IMR-90 (cell line): Measurements from ENCODE around the gene TTC7B. TPM values are rescaled to one million over a fixed set of nuclear protein-coding genes. Genes with fewer than 3 reads are reported as not detected.

Experiments used
- ATAC-seq: fragments of 200-7000 bp; cut with Tn5 transposase; 2 replicates; pipeline ENCODE4 v1.9.1; 2020; ENCODE audit warnings: low read depth, mild to moderate bottlenecking, moderate library complexity
- BruUV-seq: library from RNA; stranded (reverse); fragments of 400-500 nt; replicated peaks from 2 replicates; lab custom pipeline; 2021; lab: Mats Ljungman, UMichigan
- CTCF ChIA-PET: fragments of 300-600 bp; formaldehyde crosslinking; extraction: SDS; loops from one replicate; lab custom pipeline; 2021; ENCODE audit warnings: antibody characterized with exemption; lab: Yijun Ruan, JAX
- POLR2A ChIA-PET: fragments of 300-600 bp; sonication (Branson Sonifier 250); formaldehyde crosslinking; loops from one replicate; lab custom pipeline; 2022; ENCODE audit warnings: antibody characterized with exemption; ENCODE audit not compliant: unreplicated experiment; lab: Charles Lee
- DNase-seq: peaks from one replicate; pipeline ENCODE4 v3.0.0; 2013
- H2AFZ ChIP-seq: replicated peaks from 2 replicates; pipeline ENCODE3; 2013; ENCODE audit warnings: low read length, mild to moderate bottlenecking; ENCODE audit not compliant: poor library complexity
- H2AK5ac ChIP-seq: 2 replicates; pipeline ENCODE4 v1.6.1; 2013; ENCODE audit warnings: low read depth, low read length, inconsistent platforms
- H2AK9ac ChIP-seq: replicated peaks from 2 replicates; pipeline ENCODE3; 2013; ENCODE audit warnings: mild to moderate bottlenecking, low read depth, low read length, moderate library complexity; ENCODE audit not compliant: poor library complexity
- H2BK120ac ChIP-seq: 2 replicates; pipeline ENCODE4 v1.6.1; 2013; ENCODE audit warnings: low read depth, low read length, inconsistent platforms
- H2BK15ac ChIP-seq: 3 replicates; pipeline ENCODE4 v1.6.1; 2013; ENCODE audit warnings: low read depth, low read length, inconsistent platforms
- H2BK20ac ChIP-seq: 2 replicates; pipeline ENCODE4 v1.6.1; 2013; ENCODE audit warnings: low read depth, mild to moderate bottlenecking, inconsistent platforms, low read length, moderate library complexity
- H2BK5ac ChIP-seq: 2 replicates; pipeline ENCODE4 v1.6.1; 2013; ENCODE audit warnings: mild to moderate bottlenecking, low read depth, low read length, inconsistent platforms; ENCODE audit not compliant: poor library complexity, severe bottlenecking
- H3K14ac ChIP-seq: replicated peaks from 2 replicates; pipeline ENCODE4 v1.6.1; 2013; ENCODE audit warnings: low read depth, low read length, inconsistent platforms
- H3K18ac ChIP-seq: 2 replicates; pipeline ENCODE4 v1.6.1; 2013; ENCODE audit warnings: low read depth, low read length, control low read depth
- H3K23ac ChIP-seq: 2 replicates; pipeline ENCODE4 v1.6.1; 2013; ENCODE audit warnings: low read depth, low read length, inconsistent platforms
- H3K27ac ChIP-seq: 2 replicates; pipeline ENCODE4 v1.5.1; 2013; ENCODE audit warnings: mild to moderate bottlenecking, control low read depth, low read length; ENCODE audit not compliant: insufficient read depth
- H3K27me3 ChIP-seq: 2 replicates; pipeline ENCODE4 v1.6.1; 2013; ENCODE audit warnings: low read length; ENCODE audit not compliant: control insufficient read depth, insufficient read depth
- H3K36me3 ChIP-seq: 2 replicates; pipeline ENCODE4 v1.6.1; 2013; ENCODE audit warnings: low read length, mixed read lengths; ENCODE audit not compliant: control insufficient read depth, insufficient read depth
- H3K4ac ChIP-seq: 2 replicates; pipeline ENCODE4 v1.6.1; 2013; ENCODE audit warnings: low read depth, low read length, inconsistent platforms
- H3K4me1 ChIP-seq: 2 replicates; pipeline ENCODE4 v1.6.1; 2013; ENCODE audit warnings: low read length, mixed read lengths; ENCODE audit not compliant: control insufficient read depth, insufficient read depth
- H3K4me2 ChIP-seq: 2 replicates; pipeline ENCODE4 v1.6.1; 2013; ENCODE audit warnings: low read depth, mild to moderate bottlenecking, control low read depth, low read length, moderate library complexity
- H3K4me3 ChIP-seq: 2 replicates; pipeline ENCODE4 v1.5.1; 2013; ENCODE audit warnings: low read depth, mild to moderate bottlenecking, control low read depth, low read length, moderate library complexity; ENCODE audit not compliant: insufficient read depth
- H3K56ac ChIP-seq: 2 replicates; pipeline ENCODE4 v1.6.1; 2013; ENCODE audit warnings: low read length, inconsistent platforms; ENCODE audit not compliant: insufficient read depth; ENCODE audit errors: extremely low read depth
- H3K79me1 ChIP-seq, 2 experiments: 2 replicates each; pipeline ENCODE4 v1.6.1; 2013; ENCODE audit warnings: low read length in 2 of 2, inconsistent platforms in 1 of 2, low read depth in 1 of 2
- H3K9ac ChIP-seq: 2 replicates; pipeline ENCODE4 v1.6.1; 2013; ENCODE audit warnings: low read depth, low read length, control low read depth
- H3K9me1 ChIP-seq: 2 replicates; pipeline ENCODE4 v1.6.1; 2013; ENCODE audit warnings: low read length, inconsistent platforms; ENCODE audit not compliant: insufficient read depth
- H3K9me3 ChIP-seq: 2 replicates; pipeline ENCODE4 v1.6.1; 2013; ENCODE audit warnings: low read length; ENCODE audit not compliant: control insufficient read depth, insufficient read depth
- H4K20me1 ChIP-seq: 2 replicates; pipeline ENCODE4 v1.6.1; 2013; ENCODE audit warnings: low read length, inconsistent platforms; ENCODE audit not compliant: insufficient read depth
- H4K5ac ChIP-seq: 2 replicates; pipeline ENCODE4 v1.6.1; 2013; ENCODE audit warnings: mild to moderate bottlenecking, low read depth, low read length, control low read depth
- H4K8ac ChIP-seq, 2 experiments: 2 replicates each; pipeline ENCODE4 v1.6.1; 2013; ENCODE audit warnings: low read depth in 2 of 2, low read length in 2 of 2, control low read depth in 1 of 2, inconsistent platforms in 1 of 2
- H4K91ac ChIP-seq: 2 replicates; pipeline ENCODE4 v1.6.1; 2013; ENCODE audit warnings: low read depth, low read length, inconsistent platforms; ENCODE audit not compliant: insufficient read depth
- NFE2L2 ChIP-seq: fragments of 150-350 bp; IDR thresholded peaks from 2 replicates; pipeline ENCODE4 v1.6.1; 2016; ENCODE audit warnings: low read depth, mild to moderate bottlenecking, low read length
- POLR2A ChIP-seq: IDR thresholded peaks from 2 replicates; pipeline ENCODE4 v1.6.1; 2012; ENCODE audit warnings: mild to moderate bottlenecking, low read depth, low read length
- RAD21 ChIP-seq: IDR thresholded peaks from 2 replicates; pipeline ENCODE4 v1.6.1; 2012; ENCODE audit warnings: low read length, improper control_type of control experiment
- RCOR1 ChIP-seq: IDR thresholded peaks from 2 replicates; pipeline ENCODE4 v1.6.1; 2012; ENCODE audit warnings: mild to moderate bottlenecking, low read length, improper control_type of control experiment; ENCODE audit not compliant: insufficient replicate concordance
- SMC3 ChIP-seq: fragments of 150-350 bp; IDR thresholded peaks from 2 replicates; pipeline ENCODE4 v1.6.1; 2016; ENCODE audit warnings: low read depth, mild to moderate bottlenecking, antibody characterized with exemption, low read length, moderate library complexity
- WGBS, 2 experiments: methylation state at CpG; one replicate each; pipeline versions ENCODE4 v1.1.5 to v1.1.7; 2013; ENCODE audit warnings: missing lambda C conversion rate in 2 of 2; ENCODE audit not compliant: insufficient read length in 1 of 2; ENCODE audit errors: extremely low coverage in 2 of 2; 5-methylcytosine and 5-hydroxymethylcytosine counted together
- dilution Hi-C: fragments of 300-500 bp; cut with HindIII; formaldehyde crosslinking; loops from one replicate; pipeline ENCODE4 v1.14.3; 2018; ENCODE audit warnings: low sequenced_read_pairs; ENCODE audit not compliant: unreplicated experiment
- in situ Hi-C: fragments of 300-500 bp; cut with MboI; formaldehyde crosslinking; loops from 3 replicates; pipeline ENCODE4 v1.14.3; 2019; ENCODE audit warnings: low sequenced_read_pairs, inconsistent platforms, mixed read lengths
- intact Hi-C: fragments of 100-400 bp; cut with micrococcal nuclease; formaldehyde crosslinking; loops from 2 replicates; pipeline ENCODE4 v1.10.0; 2022
- polyA plus RNA-seq, 3 experiments: library from polyadenylated mRNA; depleted of rRNA; stranded (reverse); fragments of >200 nt; gene quantifications; 2 replicates each; pipeline ENCODE4 v1.2.3, GENCODE V29; 2012; ENCODE audit warnings: low replicate concordance in 1 of 3
- total RNA-seq: library from RNA; depleted of rRNA; stranded (reverse); fragments of >200 nt; gene quantifications from 2 replicates; pipeline ENCODE4 v1.2.3, GENCODE V29; 2012

The TTC7B gene
- total and polyA plus RNA-seq, 2 of the 4 experiments (the other 2 are of a cell fraction): 18.1 to 35.3 TPM

DNA sequence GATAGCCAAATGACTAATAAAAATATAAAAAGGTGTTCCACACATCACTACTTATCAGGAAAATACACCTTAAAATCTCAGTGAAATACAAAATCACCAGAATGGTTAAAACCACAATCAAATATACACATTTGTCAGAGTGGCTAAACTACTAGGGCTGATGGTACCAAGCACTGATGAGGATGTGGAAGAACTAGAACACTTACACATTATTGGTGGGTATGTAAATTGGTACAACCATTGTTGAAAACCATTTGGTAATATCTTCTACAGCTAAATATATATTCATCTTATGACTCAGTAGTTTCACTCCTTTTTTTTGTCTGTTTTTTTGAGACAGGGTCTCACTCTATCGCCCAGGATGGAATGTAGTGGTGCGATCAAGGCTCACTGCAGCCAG, 48.5 kb upstream of the TTC7B start:
- Histone ChIP-seq H3K56ac (no peak overlapping the region), H4K91ac (no peak overlapping the region), H2BK5ac (no peak overlapping the region), H3K4me2 (no peak overlapping the region), H3K27me3 (no peaks in the 10 kb centered on the region), H2BK15ac (no peak overlapping the region), H4K8ac (no peak overlapping the region), H2AK9ac (no peak overlapping the region), H3K14ac (no peak overlapping the region), H2BK120ac (no peak overlapping the region), H2AK5ac (no peak overlapping the region), H3K18ac (no peak overlapping the region), H3K36me3 (no peaks in the 10 kb centered on the region), H3K23ac (no peak overlapping the region), H3K9me3 (no peaks in the 10 kb centered on the region), H3K4me3 (no peak overlapping the region), H2BK20ac (no peak overlapping the region), H3K9me1 (no peaks in the 10 kb centered on the region), H3K27ac (no peak overlapping the region), H3K4me1 (no peaks in the 10 kb centered on the region), H3K4ac (no peak overlapping the region), H3K79me1 (no peaks in the 10 kb centered on the region), H4K20me1 (no peaks in the 10 kb centered on the region), H3K9ac (no peak overlapping the region), H2AFZ (no peak overlapping the region), H4K5ac (no peak overlapping the region)
- in situ Hi-C loops (no loop called here), dilution Hi-C loops (no loop called here), intact Hi-C loops (no loop called here)
- no TSS peak for BruUV-seq
- no CpG with 5 or more reads among the region's 2 CpGs for WGBS, 2 experiments
- DNase-seq (no peak), ATAC-seq (no peak)
- ChIA-PET POLR2A (no interaction called here), CTCF (interaction anchor here (0.9 kb wide), 1 partner anchor 8 kb away, joined by 4 read pairs; no protein-coding TSS in a partner anchor)
- TF ChIP-seq SMC3 (no peak), RCOR1 (no peak), NFE2L2 (no peak), RAD21 (no peak), POLR2A (no peak)
